Measurements from ENCODE around the gene GLRX3.

GLRX3 gene

DNA sequence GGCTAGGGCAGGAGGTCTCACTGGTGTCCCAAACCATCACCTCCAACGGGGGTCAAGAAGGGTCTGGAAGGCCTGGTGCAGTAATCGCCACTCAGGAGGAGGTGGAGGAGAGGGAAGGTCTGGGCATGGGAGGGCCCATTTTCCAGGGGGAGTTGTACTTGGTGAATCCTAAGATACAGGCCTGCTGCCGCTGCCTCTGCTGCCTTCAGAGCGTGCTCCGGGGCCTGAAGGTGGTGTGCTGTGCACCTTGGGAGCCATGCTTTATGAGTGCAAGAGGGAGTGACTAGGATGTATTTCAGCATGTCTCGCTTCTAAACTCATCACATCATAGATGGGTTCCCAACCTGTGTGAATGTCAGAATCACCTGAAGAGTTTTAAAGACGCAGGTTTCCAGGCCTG is 78.2 kb downstream of the GLRX3 start:
- no peak for DNase-seq

DNA sequence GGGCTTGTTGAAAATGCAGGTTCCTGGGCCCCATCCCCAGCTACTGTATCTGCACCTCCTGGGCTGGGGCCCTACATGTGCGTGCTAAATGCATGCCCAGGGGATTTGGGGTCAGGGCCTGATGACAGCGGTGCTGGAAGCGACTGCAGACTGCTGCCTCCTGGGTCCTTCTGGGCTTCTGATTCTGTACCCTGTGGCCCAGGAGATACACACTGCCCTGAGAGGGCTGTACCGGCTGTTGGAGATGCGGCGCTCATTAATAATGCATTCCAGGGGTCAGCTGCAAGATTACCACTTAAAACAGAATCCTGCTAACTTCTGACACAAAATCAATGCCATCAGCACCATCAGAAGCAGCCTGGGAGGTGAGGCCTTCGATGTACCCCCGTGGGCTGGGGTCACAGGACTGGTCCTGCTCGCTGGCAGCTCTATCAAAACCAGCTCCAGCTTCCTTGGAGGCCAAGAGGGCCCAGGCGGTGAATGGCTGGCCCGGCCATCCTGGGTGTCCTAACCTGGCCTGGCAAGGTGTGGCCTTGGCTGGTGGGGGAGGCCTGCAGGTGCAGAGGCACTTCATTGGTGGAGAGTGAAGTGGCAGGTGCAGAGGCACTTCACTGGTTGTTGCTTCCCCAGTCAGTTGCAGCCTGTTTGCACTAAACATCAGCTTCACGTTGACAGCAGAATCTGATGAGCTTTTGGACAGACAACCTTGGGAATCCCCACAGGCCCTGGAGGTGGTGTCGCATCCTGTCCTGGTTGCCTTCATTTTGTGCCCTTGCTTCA is 79.2 kb downstream of the GLRX3 start:
- DNase-seq: no peak

GRCh38 chr10:130215931-130216231 is 79.7 kb downstream of the GLRX3 start:
- no peak for DNase-seq

GRCh38 chr10:130218181-130218641 is 82.0 kb downstream of the GLRX3 start:
- no peak for DNase-seq

- no peak for DNase-seq
Measured at GRCh38 chr10:130218936-130219335, 82.7 kb downstream of the GLRX3 start.

DNA sequence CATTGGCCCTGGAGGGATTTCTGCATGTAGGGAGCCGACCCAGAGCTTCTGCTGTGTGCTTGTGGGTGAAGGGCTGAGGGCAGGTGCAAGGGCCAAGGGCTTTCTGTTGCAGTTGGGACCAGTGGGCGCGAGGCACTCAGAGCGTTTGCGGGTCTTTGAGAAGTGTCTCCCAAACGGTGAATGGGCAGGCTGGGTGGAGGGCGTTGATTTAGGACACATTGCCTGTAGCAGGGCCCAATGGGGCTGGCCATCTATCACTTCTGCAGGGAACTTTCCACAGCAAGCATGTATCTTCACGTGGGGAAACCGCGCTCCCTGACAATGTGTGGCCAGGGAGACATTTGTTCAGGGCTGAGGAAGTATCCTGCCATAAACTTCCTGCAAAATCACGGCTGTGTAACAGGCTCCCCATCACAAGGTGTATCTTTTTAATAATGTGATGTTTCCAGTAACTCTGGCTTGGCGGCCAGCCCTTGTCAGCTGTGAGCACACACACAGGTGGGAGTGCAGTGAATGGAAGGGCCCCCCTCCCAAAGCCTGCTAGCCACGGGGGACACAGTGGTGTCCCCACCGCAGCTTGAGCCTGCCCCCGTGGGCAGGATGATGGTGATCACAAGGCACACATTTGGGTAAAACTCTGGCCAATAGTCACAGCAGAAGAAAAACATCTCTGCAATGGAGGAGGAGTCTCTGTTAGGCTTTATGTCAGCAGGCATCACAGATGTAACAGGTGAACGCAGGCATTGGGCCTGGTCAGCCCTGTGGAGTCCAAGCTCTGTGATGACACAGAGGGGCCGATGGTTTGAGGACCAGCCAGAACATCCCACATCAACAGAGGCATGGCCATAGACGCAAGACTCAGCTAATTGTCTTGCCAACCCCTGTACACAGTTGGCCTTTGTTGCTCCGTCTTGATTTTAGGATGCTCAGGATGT is 84.3 kb downstream of the GLRX3 start:
- DNase-seq: no peak

DNA sequence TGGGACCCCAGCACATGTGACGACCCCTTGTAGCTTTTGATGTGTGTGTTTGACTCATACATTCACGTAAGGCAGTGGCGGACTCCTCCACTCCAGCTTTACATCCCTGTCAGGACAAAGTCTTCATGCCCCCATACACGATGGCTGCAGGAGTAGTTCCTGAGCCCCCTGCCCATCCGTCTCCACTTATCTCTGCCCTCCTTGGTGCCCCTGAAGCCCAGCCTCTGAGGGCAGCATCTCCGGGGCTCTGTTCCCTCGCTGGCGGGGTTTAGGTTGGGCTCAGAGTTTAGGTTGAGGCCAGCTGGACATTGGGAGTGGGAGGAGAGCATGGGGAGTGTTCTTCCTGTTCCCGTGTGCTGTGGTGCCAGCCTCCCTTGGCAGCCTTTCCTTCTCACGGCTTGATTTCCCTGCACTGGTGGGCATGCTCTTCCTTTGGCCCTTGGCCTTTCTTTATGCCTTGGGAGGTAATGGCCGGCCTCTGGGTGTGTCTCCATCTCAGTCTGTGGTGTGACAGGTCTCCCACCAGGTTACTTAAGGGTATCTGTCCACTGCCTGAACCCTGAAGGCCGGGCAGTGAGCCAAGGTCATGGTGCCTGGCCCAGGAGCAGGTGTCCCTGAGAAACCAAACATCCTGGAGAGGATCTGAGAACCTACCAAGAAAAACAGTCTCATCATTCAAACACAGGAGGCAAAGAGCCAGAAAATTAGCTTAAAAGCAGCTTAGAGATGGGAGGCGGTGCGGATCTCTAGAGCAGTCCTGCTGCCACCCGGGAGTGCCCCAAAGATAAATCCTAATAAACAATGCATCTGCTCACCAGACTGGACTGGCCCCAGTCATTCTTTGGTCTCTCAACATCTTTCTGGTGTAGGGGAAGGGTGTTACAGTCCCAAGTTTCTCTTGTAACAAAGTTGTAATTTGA is 85.5 kb downstream of the GLRX3 start:
- DNase-seq: no peak

DNA sequence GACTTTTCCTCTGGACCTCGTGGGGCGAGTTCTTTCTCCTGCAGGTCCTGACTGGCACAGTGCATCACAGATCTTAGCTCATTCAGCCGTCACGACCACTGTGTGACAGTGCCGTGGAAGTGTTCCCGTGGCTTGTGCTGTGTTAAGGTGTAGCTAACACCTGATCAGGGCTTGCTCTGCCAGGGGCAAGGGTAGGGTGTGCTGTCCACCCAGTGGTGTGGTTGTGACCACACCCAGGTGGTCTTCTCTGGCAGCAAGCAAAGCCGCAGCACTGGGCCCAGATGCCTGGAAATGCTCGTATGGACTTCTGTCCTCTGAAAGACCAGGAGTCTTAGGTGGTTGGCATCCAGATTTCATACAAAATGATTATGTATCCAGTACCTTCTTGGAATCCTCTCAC is 86.2 kb downstream of the GLRX3 start:
- DNase-seq: no peak

DNA sequence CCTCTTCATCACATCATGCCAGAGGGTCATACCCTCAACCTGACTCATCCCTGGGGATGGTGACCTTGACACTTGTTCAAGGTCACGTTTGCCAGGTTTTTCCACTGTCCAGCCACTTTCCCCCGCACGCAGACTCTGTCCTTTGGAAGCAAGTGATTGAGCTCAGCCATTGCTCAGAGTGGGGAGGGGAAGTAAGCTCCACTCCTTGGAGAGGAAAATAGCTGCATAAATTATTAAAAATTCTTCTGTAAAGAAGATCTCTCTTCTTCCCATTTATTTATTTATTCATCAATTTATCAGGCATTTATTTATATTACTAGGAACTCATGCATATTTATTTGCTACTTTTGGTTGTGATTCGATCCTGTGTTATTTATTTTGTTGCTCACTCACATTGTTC is 88.0 kb downstream of the GLRX3 start:
- no peak for DNase-seq

DNA sequence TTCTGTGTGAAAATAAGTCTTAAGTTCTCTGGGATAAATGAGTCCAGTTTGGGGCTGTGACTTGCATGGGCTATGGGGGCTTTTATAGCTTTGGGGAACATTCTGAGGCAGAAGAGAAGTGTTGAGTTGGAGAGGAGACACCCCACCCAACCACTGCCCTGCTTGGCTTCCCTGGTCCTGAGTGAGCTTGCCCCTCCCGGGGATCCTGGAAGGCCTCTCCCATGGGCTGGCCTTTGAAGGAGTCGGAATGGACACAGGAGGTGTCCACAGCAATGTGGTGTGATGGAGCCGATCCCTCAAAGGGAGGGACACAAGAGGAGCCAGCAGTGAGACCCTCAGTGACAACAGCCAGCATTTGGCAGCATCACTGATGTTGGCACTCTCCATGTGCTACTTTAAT is 89.8 kb downstream of the GLRX3 start:
- DNase-seq: no peak

GRCh38 chr10:130227883-130228282 is 91.7 kb downstream of the GLRX3 start:
- DNase-seq: no peak
